HG03025 (cell line): Measurements from ENCODE around the gene TMPRSS9.
"Not testable (repeated sequence)": the region's sequence is repeated elsewhere in the genome, so short reads cannot be mapped to it uniquely, and the experiment has no call there.

Experiments used
- ATAC-seq: cut with Tn5 transposase; IDR thresholded peaks from one replicate; pipeline ENCODE4 v1.9.1; 2021; ENCODE audit warnings: mild to moderate bottlenecking, moderate library complexity; ENCODE audit not compliant: unreplicated experiment, low FRiP score

The TMPRSS9 gene

DNA sequence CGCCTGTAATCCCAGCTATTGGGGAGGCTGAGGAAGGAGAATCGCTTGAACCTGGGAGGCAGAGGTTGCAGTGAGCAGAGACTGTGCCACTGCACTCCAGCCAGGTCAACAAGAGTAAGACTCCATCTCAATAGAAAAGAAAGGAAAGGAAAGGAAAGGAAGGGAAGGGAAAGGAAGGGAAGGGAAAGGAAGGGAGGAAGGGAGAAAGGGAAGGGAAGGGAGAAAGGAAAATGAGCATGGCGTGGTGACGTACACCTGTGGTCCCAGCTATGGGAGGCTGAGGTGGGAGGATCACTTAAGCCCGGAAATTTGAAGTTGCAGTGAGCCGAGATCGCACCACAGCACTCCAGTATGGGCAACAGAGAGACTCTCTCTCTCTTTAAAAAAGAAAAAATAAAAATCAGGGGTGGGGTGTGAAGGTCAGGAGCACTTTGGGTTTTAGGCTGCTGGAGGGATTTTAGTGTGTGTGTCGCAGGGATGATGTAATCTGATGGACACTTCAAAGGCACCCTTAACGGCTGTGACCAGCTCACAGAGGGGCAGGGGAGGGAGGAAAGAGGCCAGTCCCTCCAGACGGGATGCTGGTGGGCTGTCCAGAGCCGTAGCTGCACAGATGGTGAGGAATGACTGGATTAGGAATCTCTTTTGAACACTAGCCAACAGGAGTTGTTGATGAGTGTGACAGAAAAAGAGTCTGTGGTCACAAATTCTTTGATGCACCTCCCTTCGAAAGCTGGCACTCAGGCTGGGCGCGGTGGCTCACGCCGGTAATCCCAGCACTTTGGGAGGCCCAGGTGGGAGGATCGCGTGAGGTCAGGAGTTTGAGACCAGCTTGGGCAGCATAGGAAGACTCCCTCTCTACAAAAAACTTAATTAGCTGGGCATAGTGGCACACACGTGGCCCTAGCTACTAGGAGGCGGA is 27.6 kb downstream of the TMPRSS9 start:
- ATAC-seq = no peak

DNA sequence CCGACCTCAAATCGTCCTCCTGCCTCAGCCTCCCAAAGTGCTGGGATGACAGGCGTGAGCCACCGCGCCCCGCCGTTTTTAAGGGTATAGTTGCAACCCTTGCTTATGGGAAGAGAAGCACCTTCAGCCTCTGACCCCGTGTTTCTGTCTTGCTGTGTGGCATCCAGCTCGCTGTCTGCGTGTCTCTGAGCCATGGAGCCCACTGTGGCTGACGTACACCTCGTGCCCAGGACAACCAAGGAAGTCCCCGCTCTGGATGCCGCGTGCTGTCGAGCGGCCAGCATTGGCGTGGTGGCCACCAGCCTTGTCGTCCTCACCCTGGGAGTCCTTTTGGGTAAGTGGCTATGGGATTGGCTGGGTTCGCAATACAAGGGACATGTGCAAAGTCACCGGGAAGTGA is 29.5 kb downstream of the TMPRSS9 start:
- no peak for ATAC-seq

DNA sequence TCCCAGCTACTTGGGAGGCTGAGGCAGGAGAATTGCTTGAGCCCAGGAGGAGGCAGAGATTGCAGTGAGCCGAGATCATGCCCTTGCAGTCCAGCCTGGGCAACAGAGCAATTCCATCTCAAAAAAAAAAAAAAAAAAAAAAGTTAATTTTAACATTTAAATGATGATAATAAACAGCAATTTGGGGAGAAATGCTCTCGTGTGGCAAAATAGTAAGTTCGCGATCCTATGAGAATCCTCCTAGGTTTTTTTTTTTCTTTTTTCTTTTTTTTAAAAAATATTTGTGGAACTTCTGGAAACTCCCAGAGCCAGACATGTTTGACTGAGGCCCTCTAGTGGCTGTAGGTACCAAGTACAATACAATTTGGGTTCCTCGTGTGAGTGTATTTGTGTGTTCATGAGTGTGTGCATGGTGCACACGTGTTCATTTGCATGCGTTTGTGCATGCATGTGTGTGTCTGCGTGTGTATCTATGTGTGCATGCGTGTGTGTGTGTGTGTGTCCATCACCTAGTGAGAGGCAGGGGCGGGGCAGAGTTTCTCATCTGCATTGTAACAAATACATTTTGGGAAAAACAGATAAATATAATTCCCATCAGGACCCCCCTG is 31.2 kb downstream of the TMPRSS9 start:
- ATAC-seq = no peak

DNA sequence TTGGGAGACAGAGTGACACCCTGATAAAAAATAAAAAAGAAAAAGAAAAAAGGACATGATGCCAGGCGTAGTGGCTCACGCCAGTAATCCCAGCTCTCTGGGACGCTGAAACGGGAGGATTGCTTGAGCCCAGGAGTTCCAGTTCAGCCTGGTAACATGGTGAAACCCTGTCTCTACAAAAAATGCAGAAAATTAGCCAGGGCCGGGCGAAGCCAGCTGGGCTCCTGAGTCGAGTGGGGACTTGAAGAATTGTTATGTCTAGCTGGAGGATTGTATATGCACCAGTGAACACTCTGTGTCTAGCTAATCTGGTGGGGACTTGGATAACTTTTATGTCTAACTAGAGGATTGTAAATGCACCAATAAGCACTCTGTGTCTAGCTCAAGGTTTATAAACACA is 32.3 kb downstream of the TMPRSS9 start:
- ATAC-seq = no peak

DNA sequence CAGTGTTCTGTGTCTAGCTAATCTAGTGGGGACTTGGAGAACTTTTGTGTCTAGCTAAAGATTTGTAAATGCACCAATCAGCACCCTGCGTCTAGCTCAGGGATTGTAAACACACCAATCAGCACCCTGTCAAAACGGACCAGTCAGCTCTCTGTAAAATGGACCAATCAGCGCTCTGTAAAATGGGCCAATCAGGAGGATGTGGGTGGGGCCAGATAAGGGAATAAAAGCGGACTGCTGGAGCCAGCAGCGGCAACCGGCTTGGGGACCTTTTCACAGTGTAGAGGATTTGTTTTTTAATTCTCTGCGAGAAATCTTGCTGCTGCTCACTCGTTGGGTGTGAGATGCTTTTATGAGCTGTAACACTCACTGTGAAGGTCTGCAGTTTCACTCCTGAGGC is 32.8 kb downstream of the TMPRSS9 start:
- not testable (repeated sequence) for ATAC-seq

DNA sequence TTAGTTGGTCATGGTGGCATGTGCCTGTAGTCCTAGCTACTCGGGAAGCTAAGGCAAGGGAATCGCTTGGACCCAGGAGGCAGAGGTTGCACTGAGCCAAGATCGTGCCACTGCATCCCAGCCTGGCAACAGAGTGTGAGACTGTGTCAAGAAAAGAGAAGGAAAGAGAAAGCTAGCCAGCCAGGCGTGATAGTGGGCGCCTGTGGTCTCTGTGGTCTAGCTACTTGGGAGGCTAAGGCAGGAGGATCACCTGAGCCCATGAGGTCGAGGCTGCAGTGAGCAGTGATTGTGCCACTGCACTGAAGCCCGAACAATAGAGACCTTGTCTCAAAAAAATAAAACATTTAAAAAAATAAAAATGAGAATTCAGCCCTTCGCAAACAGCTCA is 34.0 kb downstream of the TMPRSS9 start:
- no peak for ATAC-seq

DNA sequence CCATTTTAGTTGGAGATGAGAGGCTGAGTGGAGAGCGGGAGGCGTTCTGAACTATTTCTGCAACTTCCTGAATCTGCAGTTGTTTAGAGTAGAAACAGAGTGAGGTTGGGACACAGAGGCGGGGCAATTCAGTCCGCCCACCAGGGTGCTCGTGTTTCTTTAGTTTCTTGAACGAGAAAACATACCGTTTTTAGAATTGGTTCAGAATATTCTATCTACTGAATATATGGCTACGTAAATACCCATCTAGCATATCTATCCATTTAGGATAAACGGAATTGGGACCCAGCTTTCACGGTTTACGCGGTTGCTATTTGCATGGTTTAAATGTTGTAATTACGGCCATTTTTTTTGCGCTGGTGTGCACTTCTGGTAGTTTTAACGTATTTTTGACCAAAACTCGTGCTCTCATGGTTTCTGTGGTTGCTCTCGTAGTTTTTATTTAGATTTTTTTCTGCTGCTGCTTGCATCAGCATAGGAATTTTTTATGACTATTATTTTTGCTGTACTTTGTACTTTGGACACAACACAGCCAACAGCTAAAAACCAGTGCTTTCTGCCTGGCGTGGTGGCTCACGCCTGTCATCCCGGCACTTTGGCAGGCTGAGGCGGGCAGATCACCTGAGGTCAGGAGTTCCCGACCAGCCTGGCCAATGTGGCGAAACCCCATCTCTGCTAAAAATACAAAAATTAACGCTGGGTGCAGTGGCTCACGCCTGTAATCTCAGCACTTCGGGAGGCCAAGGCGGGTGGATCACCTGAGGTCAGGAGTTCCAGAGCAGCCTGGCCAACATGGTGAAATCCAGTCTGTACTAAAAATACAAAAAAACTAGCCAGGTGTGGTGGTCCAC is 34.6 kb downstream of the TMPRSS9 start:
- no peak for ATAC-seq

DNA sequence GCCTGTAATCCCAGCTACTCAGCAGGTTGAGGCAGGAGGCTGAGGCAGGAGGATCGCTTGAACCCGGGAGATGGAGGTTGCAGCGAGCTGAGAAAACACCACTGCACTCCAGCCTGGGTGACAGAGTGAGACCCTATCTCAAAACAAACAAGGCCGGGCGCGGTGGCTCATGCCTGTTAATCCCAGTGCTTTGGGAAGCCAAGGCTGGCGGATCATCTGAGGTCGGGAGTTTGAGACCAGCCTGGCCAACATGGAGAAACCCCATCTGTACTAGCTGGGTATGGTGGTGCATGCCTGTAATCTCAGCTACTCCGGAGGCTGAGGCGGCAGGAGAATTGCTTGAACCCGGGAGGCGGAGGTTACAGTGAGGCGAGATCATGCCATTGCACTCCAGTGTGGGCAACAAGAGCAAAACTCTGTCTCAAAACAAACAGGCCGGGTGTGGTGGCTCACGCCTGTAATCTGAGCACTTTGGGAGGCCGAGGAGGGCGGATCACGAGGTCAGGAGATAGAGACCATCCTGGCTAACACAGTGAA is 35.3 kb downstream of the TMPRSS9 start:
- not testable (repeated sequence) for ATAC-seq

DNA sequence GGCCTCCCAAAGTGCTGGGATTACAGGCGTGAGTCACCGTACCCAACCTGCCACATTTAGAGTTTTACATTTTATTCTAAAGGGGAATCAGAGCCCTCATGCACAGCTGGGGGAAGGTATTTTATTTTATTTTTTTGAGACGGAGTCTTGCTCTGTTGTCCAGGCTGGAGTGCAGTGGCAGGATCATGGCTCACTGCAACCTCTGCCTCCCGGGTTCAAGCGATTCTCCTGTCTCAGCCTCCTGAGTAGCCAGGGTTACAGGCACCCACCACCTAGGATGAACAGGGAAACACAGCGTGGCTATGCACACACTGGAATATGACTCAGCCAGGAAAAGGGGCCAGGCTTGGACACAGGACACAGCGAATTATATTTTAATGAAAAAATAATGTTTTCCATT is 37.1 kb downstream of the TMPRSS9 start:
- ATAC-seq = not testable (repeated sequence)

DNA sequence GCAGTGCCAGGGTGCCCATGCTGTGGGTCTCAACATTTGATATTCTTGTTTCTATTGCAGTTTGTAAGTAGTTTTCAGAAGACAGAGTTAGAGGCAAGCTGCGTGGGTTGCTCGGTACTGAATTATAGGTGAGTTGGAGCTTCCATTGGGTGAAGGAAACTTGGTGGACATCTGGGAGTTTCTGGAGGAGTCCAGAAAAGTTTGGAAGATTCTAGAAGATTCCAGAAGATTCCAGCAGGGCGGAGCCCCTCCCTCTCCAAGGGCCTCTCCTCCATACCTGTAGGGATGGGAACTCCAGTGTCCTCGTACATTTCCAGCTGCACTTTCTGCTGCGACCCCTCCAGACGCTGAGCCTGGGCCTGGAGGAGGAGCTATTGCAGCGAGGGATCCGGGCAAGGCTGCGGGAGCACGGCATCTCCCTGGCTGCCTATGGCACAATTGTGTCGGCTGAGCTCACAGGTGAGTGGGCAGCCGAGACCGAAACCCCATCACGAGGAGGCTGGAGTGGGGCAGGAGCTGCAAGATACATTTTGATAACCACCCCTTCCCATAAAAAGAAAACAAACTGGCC is 38.8 kb downstream of the TMPRSS9 start:
- ATAC-seq = no peak

DNA sequence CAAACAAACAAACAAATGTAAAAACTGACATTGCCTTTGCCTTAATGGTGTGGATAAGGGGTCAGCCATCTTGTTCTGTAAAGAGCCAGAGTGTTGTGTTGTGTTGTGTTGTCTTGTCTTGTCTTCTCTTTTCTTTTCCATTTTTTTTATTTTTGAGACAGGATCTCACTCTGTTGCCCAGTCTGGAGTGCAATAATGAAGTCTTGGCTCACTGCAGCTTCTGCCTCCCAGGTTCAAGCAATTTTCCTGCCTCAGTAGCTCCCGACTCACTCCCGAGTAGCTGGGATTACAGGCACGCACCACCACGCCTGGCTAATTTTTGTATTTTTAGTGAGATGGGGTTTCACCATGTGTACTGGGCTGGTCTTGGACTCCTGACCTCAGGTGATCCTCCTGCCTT is 39.5 kb downstream of the TMPRSS9 start:
- ATAC-seq = no peak

DNA sequence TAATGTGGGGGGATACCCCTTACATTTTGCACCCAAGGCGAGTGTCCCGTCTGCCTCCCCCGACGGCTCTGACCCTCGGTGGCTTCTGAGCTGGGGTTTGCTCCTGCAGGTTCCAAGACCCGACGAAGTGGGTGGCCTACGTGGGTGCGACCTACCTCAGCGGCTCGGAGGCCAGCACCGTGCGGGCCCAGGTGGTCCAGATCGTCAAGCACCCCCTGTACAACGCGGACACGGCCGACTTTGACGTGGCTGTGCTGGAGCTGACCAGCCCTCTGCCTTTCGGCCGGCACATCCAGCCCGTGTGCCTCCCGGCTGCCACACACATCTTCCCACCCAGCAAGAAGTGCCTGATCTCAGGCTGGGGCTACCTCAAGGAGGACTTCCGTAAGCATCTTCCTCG is 48.2 kb downstream of the TMPRSS9 start:
- ATAC-seq = no peak

DNA sequence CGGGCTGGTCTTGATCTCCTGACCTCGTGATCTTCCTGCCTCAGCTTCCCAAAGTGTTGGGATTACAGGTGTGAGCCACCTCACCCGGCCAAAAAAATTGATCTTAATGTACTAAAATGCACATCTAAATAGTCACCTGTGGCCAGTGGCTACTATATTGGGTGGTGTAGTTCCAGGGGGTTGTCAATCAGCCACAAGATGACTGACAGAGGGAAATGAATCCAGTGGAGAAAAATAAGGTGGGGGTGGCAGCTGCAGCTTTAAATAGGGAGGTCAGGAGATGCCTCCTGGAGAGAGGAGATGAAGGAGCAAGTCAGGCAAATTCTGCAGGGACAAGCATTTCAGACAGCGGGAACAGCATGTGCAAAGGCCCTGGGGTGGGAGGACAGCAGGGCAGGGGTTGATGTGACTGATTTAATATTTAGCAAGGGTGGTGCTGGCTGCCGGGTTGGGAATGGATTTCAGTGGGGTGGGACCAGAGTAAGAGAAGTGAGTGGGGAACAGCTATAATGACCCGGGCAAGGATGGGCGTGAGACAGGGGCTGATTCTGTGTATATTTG is 49.4 kb downstream of the TMPRSS9 start:
- no peak for ATAC-seq

DNA sequence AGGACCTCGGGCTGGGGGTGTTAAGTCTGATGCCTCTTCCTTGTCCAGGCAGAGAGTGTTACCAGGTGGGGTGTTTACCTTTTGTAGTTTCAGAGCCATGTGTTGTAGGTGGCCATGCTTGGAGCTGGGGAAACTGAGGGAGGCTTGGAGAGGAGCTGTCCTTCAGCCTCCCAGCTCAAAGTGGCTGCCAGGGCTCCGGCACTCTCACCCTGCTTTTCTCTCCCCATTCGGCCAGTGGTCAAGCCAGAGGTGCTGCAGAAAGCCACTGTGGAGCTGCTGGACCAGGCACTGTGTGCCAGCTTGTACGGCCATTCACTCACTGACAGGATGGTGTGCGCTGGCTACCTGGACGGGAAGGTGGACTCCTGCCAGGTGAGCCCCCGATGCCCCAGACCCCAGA is 50.0 kb downstream of the TMPRSS9 start:
- no peak for ATAC-seq

DNA sequence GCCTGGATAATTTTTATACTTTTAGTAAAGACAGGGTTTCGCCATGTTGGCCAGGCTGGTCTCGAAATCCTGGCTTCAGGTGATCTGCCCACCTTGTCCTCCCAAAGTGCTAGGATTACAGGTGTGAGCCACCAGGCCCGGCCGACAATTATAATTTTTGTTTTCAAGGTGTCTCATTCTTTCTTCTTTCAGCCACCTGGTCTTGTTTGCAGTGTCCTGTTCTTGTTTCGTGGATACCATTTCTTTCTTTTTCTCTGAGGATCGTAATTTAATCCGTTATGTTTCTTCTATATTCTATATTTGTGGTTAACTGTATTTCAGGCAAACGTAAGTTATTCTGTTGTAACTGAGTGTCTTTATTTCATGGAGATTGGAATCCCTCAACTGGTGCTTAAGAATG is 51.6 kb downstream of the TMPRSS9 start:
- ATAC-seq = no peak

DNA sequence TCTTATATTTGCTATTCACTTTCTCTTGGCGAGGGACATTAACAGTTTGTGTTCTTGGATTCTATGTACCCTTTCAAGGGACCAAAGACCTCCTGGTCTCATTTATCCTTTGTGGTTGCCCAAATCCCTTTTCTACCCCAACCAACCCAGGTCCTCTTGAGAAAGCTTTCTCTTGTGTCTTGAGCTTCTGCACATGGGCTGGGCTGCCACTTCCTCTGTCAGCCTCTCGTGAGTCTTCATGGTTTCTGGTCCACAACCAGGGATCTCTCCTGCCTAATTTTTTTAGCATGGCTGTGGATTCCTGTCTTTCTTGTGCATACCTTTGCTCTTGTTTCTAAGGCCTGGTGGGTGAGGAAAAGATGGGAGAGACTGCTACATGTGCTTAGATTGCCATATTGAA is 52.4 kb downstream of the TMPRSS9 start:
- ATAC-seq = no peak

DNA sequence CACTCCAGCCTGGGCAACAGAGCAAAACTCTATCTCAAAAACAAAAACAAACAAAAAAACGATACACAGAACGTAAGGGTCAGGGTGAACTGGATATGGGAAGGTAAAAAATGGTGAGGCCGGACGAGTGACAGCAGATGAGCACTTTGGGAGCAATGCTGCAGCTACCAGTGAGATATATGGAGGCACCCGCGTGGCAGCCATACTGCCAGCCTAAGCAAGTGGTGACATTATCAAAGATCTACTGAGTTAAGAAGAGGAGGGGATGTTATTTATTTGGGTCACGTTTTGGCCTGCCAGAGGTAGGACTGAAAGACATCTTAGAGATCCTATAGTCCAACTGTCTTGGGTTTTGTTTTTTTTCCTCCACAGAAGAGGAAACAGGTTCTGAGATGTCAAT is 53.1 kb downstream of the TMPRSS9 start:
- ATAC-seq = no peak

DNA sequence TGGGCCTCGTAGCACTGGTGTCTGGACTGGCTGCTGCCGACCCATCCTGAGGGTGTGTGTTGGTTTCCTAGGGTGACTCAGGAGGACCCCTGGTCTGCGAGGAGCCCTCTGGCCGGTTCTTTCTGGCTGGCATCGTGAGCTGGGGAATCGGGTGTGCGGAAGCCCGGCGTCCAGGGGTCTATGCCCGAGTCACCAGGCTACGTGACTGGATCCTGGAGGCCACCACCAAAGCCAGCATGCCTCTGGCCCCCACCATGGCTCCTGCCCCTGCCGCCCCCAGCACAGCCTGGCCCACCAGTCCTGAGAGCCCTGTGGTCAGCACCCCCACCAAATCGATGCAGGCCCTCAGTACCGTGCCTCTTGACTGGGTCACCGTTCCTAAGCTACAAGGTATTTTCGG is 53.6 kb downstream of the TMPRSS9 start:
- ATAC-seq = no peak

DNA sequence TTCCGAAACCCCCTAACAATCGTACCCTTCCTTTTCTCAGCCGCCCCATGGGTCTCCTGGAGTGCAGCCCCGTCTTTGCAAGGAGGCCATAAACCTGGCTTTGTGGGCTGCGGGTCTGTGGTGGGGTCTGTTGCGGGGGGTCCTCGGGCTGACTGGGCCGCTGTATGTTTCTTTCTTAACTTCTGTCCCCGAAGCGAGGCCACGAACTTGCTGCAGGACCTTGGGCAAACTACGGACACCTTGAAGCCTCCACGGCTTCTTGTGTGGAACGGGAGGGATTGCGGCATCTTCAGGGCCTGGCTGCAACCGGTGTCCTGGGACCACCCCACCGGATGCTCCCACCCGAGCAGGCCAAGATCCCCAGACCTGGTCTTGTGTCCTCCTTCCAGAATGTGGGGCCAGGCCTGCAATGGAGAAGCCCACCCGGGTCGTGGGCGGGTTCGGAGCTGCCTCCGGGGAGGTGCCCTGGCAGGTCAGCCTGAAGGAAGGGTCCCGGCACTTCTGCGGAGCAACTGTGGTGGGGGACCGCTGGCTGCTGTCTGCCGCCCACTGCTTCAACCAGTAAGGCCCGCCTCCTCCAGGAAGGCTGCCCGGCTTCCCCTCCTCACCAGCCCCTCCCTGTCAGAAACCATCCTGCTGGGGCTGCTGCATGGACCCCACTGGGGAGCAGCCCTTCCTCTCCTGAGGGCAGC is 55.4 kb downstream of the TMPRSS9 start:
- ATAC-seq = no peak

DNA sequence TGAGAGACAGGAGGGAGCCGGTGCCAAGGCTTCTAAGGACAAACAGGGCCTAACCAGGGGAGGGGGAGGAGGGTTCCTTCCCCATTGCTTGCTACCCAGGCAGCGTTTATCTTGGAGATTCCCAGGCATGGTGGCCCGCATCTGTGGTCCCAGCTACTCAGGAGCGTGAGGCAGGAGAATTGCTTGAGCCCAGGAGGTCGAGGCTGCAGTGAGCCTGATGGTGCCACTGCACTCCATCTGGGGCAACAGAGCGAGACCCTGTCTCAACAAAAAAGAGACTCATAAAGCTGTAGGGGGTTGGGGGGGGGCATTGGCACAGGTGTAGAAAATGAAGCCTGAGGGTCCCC is 55.9 kb downstream of the TMPRSS9 start:
- no peak for ATAC-seq
